ENCODE data around the gene HPN.
"Not testable (repeated sequence)": the region's sequence is repeated elsewhere in the genome, so short reads cannot be mapped to it uniquely, and the experiment has no call there.

DNA sequence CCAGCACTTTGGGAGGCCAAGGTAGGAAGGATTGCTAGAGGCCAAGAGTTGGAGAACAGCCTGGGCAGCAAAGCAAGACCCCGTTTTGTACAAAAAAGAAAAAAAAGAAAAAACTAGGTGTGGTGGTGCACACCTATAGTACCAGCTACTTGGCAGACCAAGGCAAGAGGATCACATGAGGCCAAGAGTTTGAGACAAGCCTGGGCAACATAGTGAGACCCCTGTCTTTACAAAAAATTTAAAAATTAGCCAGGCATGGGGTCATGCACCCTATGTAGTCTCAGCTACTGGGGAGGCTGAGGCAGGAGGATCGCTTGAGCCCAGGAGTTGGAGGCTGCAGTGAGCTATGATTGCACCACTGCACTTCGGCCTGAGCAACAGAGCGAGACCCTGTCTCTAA is 26.7 kb upstream of the HPN start:
- TF ChIP-seq CTCF (IDR thresholded peaks at IDR 0.05; ENCODE audit: poor library complexity); EZH2 (IDR thresholded peaks at IDR 0.05; ENCODE audit: borderline replicate concordance): not testable (repeated sequence)
